IPS DF 6.9 (cell line): ENCODE measurements around the gene CD40.

Experiments used
- DNase-seq: peaks from one replicate; pipeline ENCODE4 v3.0.0-alpha.2; 2013; ENCODE audit warnings: low read depth, low spot score
- H3K27ac ChIP-seq: one replicate; pipeline ENCODE4 v1.5.1; 2013; ENCODE audit warnings: low read length, control low read depth
- H3K27me3 ChIP-seq: 2 replicates; pipeline ENCODE4 v1.6.1; 2013; ENCODE audit warnings: mild to moderate bottlenecking, low read length; ENCODE audit not compliant: control insufficient read depth, insufficient read depth
- H3K36me3 ChIP-seq: 2 replicates; pipeline ENCODE4 v1.6.1; 2013; ENCODE audit warnings: low read length; ENCODE audit not compliant: control insufficient read depth, insufficient read depth
- H3K4me1 ChIP-seq: 2 replicates; pipeline ENCODE4 v1.6.1; 2013; ENCODE audit warnings: low read length; ENCODE audit not compliant: control insufficient read depth, insufficient read depth
- H3K4me3 ChIP-seq: 2 replicates; pipeline ENCODE4 v1.5.1; 2013; ENCODE audit warnings: mild to moderate bottlenecking, low read length
- H3K9me3 ChIP-seq: 2 replicates; pipeline ENCODE4 v1.6.1; 2013; ENCODE audit warnings: low read length, inconsistent platforms; ENCODE audit not compliant: control insufficient read depth, insufficient read depth
- WGBS: extraction: QIAGEN DNeasy Blood & Tissue Kit; methylation state at CpG from one replicate; pipeline ENCODE4 v1.1.7; 2013; ENCODE audit warnings: mixed read lengths, missing lambda C conversion rate; ENCODE audit not compliant: insufficient read length, insufficient coverage; 5-methylcytosine and 5-hydroxymethylcytosine counted together

CD40 gene

DNA sequence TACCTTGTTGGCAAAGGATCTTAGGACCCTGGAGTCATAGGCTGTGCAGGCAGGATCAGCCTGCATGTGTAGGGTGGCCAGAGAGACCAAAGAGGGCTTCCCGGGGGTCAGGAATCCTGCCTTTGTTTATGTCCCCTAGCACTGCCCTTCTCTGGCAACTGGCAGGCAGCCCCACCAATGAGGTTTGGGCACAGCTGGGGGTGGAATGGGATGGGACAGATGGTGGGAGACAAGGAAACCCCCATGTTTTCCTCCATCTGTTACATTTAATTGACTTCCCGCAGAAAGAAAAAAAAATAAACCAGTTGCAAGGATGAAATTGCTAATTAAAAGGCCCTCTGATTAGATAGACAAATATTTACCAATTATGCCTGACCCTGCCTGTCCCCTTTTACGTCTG, 27.6 kb downstream of the CD40 start:
- Histone ChIP-seq H3K27me3 (no peaks in the 10 kb centered on the region), H3K4me3 (no peak overlapping the region), H3K4me1 (no peaks in the 10 kb centered on the region), H3K27ac (no peak overlapping the region), H3K36me3 (no peaks in the 10 kb centered on the region), H3K9me3 (no peaks in the 10 kb centered on the region)
- no CpG with 5 or more reads among the region's 3 CpGs for WGBS
- no peak for DNase-seq

GRCh38 chr20:46148313-46149208, 30.4 kb downstream of the CD40 start:
- no peaks in the 10 kb centered on the region for H3K4me1 ChIP-seq
- no peaks in the 10 kb centered on the region for H3K36me3 ChIP-seq

DNA sequence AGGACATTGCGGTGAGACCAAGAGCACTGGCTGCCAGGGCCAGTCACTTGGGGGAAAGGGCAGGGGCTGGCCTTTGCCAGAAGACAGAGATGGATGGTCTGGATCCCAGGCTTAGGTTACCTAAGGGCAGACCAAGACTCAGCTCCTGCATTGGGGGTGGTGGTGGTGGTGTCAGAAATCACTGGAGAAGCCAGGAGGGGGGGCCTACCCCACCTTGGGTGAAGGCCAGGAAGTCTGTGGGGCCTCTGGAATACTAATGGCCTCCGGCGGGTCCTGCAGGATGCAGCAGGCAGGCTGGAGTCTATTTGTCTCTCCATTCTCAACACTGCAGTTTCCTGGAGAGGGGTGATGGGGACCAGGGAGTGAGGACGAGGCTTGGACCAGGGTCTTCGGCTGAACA, 32.8 kb downstream of the CD40 start:
- no CpG with 5 or more reads among the region's 5 CpGs for WGBS
- H3K27ac ChIP-seq = no peak overlapping the region
- no peaks in the 10 kb centered on the region for H3K9me3 ChIP-seq
- no peak overlapping the region for H3K4me3 ChIP-seq
- H3K36me3 ChIP-seq = no peaks in the 10 kb centered on the region
- H3K27me3 ChIP-seq = no peaks in the 10 kb centered on the region
- DNase-seq = no peak
- no peaks in the 10 kb centered on the region for H3K4me1 ChIP-seq

More at GRCh38 chr20:46148313-46149208, 30.4 kb downstream of the CD40 start:
- Histone ChIP-seq H3K4me3 (no peak overlapping the region), H3K27ac (no peak overlapping the region), H3K9me3 (no peaks in the 10 kb centered on the region), H3K27me3 (no peaks in the 10 kb centered on the region)
- no peak for DNase-seq
- no CpG with 5 or more reads among the region's 14 CpGs for WGBS

GRCh38 chr20:46151936-46152335, 33.8 kb downstream of the CD40 start:
- Histone ChIP-seq H3K9me3 (no peaks in the 10 kb centered on the region), H3K4me3 (no peak overlapping the region), H3K36me3 (no peaks in the 10 kb centered on the region), H3K27me3 (no peaks in the 10 kb centered on the region), H3K27ac (no peak overlapping the region), H3K4me1 (no peaks in the 10 kb centered on the region)
- no CpG with 5 or more reads among the region's 7 CpGs for WGBS
- DNase-seq = no peak

GRCh38 chr20:46152824-46153586, 34.9 kb downstream of the CD40 start:
- H3K9me3 ChIP-seq = no peaks in the 10 kb centered on the region
- no peaks in the 10 kb centered on the region for H3K27me3 ChIP-seq
- no peaks in the 10 kb centered on the region for H3K4me1 ChIP-seq
- WGBS = no CpG with 5 or more reads among the region's 33 CpGs
- no peak overlapping the region for H3K27ac ChIP-seq
- no peaks in the 10 kb centered on the region for H3K36me3 ChIP-seq
- H3K4me3 ChIP-seq = no peak overlapping the region
- DNase-seq = no peak

- WGBS = no CpG with 5 or more reads among the region's 5 CpGs
- Histone ChIP-seq H3K9me3 (no peaks in the 10 kb centered on the region), H3K4me3 (no peak overlapping the region), H3K36me3 (no peaks in the 10 kb centered on the region), H3K27me3 (no peaks in the 10 kb centered on the region), H3K4me1 (no peaks in the 10 kb centered on the region), H3K27ac (no peak overlapping the region)
- DNase-seq = no peak
These were observed 36.2 kb downstream of the CD40 start for GRCh38 chr20:46154305-46154704.

- DNase-seq = no peak
- Histone ChIP-seq H3K27ac (no peak overlapping the region), H3K9me3 (no peaks in the 10 kb centered on the region), H3K4me1 (no peaks in the 10 kb centered on the region), H3K36me3 (no peaks in the 10 kb centered on the region), H3K4me3 (no peak overlapping the region), H3K27me3 (no peaks in the 10 kb centered on the region)
- no CpG with 5 or more reads among the region's 2 CpGs for WGBS
These were observed 36.7 kb downstream of the CD40 start for GRCh38 chr20:46154796-46155195.

- no peaks in the 10 kb centered on the region for H3K9me3 ChIP-seq
- no peaks in the 10 kb centered on the region for H3K4me1 ChIP-seq
- no peak overlapping the region for H3K4me3 ChIP-seq
- H3K27me3 ChIP-seq = no peaks in the 10 kb centered on the region
- H3K27ac ChIP-seq = no peak overlapping the region
- no CpG with 5 or more reads among the region's 8 CpGs for WGBS
- no peak for DNase-seq
- no peaks in the 10 kb centered on the region for H3K36me3 ChIP-seq
These were observed 38.0 kb downstream of the CD40 start for GRCh38 chr20:46156065-46156464.

DNA sequence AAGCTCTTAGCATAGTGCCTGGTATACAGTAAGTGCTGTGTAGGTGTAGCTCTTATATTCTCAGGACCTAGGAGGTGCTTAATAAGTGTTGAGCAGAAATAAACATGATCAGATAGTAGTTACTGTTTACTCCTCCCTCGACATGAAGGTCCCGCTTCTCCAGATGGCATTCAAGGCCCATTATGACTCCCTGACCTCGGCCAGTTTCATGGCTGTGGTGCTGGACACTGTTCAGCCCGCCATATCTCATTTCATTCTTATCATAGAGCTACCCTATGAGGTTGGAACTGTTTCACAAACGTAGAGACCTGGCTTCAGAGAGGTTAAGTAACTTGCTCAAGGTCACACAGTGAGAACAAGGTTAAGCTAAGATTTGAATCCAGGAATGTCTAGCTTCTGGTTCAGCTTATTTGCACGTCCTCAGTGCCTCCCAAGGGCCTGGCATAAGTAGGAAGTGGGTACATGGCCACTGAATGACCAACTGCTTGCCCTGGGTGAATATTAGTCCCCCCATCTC, 39.0 kb downstream of the CD40 start:
- Histone ChIP-seq H3K4me3 (no peak overlapping the region), H3K27me3 (no peaks in the 10 kb centered on the region), H3K27ac (no peak overlapping the region), H3K9me3 (no peaks in the 10 kb centered on the region), H3K36me3 (no peaks in the 10 kb centered on the region), H3K4me1 (no peaks in the 10 kb centered on the region)
- no peak for DNase-seq
- no CpG with 5 or more reads among the region's 6 CpGs for WGBS

DNA sequence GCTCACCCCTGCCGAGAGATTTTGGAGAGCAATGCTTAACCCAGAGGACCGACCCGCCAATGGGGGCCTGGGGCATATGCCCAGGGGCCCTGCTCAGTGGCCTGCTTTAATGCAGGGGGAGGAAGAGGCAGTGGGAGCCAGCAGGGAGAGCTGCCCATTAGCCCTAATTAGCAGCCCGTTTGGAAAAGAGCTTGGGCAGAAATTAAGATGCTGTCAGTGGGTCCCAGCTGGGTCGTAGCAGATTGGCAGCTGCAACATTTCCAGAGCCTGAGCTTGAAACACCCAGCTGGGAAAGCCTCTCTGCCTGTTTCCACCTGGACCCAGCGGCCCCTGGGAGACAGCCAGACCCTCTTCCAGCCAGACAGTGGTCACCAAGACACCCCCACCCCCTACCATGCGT, 39.5 kb downstream of the CD40 start:
- DNase-seq = no peak
- H3K27me3 ChIP-seq = no peaks in the 10 kb centered on the region

More for the DNA sequence above, 39.5 kb downstream of the CD40 start:
- H3K27ac ChIP-seq = no peak overlapping the region
- no peaks in the 10 kb centered on the region for H3K4me1 ChIP-seq
- H3K4me3 ChIP-seq = no peak overlapping the region
- no peaks in the 10 kb centered on the region for H3K36me3 ChIP-seq
- H3K9me3 ChIP-seq = no peaks in the 10 kb centered on the region
- WGBS = no CpG with 5 or more reads among the region's 7 CpGs
